Body of pancreas (tissue), 4 donors: ENCODE data around the gene ZDHHC5. TPM values are rescaled to one million over a fixed set of nuclear protein-coding genes. Genes with fewer than 3 reads are reported as not detected.

ENCODE experiments used
- ATAC-seq: fragments of 150-250 bp; one replicate; pipeline ENCODE4 v1.9.1; 2016
- DNase-seq, 4 donors: peaks; one replicate each; pipeline ENCODE4 v3.0.0-alpha.2; 2019
- H3K27ac ChIP-seq, 4 donors: fragments of 200-600 bp; sonication (generic); 1 replicate in 3 of 4; 2 replicates in 1 of 4; pipeline versions ENCODE4 v1.5.1 to v1.6.1; 2016 to 2019; ENCODE audit warnings: mild to moderate bottlenecking in 1 of 4, mixed read lengths in 1 of 4, moderate library complexity in 1 of 4
- H3K27me3 ChIP-seq, 2 donors: fragments of 200-600 bp; sonication (generic); one replicate each; pipeline ENCODE4 v1.6.0; 2016; ENCODE audit warnings: mild to moderate bottlenecking in 1 of 2
- H3K36me3 ChIP-seq, 2 donors: fragments of 200-600 bp; sonication (generic); replicated peaks in 1 of 2; 2 replicates each; pipeline ENCODE4 v1.5.1; 2016; ENCODE audit warnings: low read depth in 2 of 2; ENCODE audit not compliant: insufficient read depth in 1 of 2
- H3K4me1 ChIP-seq: fragments of 200-600 bp; sonication (generic); one replicate; pipeline ENCODE4 v1.6.0; 2016
- H3K4me3 ChIP-seq, 2 donors: fragments of 200-600 bp; sonication (generic); 1 replicate in 1 of 2; 2 replicates in 1 of 2; pipeline ENCODE4 v1.5.1; 2016 to 2019
- H3K9me3 ChIP-seq, 3 donors: fragments of 200-600 bp; sonication (generic); 1 replicate in 2 of 3; 2 replicates in 1 of 3; pipeline ENCODE4 v1.5.1; 2016
- CTCF ChIP-seq, 7 experiments: fragments of 450-650 bp in 4 of 7; fragments of 200-600 bp in 3 of 7; sonication (generic) in 3 of 7; IDR thresholded peaks; one replicate each; pipeline ENCODE4 v1.5.1; 2016 to 2019; ENCODE audit warnings: antibody characterized with exemption in 7 of 7
- POLR2A ChIP-seq, 3 donors: fragments of 450-650 bp; IDR thresholded peaks; one replicate each; pipeline ENCODE4 v1.6.1; 2016; ENCODE audit warnings: antibody characterized with exemption in 3 of 3, mild to moderate bottlenecking in 2 of 3
- WGBS, 2 donors: methylation state at CpG; one replicate each; pipeline ENCODE4 v1.1.5; 2017; 5-methylcytosine and 5-hydroxymethylcytosine counted together
- intact Hi-C: fragments of 100-400 bp; cut with DNase I; formaldehyde crosslinking; loops from one replicate; pipeline ENCODE4 v1.15.1; 2023
- total RNA-seq, 2 donors: library from RNA; depleted of rRNA; stranded (reverse); fragments of >200 nt; gene quantifications; one replicate each; pipeline ENCODE4 v1.1.0, GENCODE V29; 2016

The ZDHHC5 gene
- total RNA-seq, 2 donors from 2014 or later = 17.6 to 48.5 TPM

- no peak for DNase-seq
- WGBS, 2 donors = 38 to 39% methylated on average over 3 of the region's 3 CpGs
- Histone ChIP-seq H3K4me1 (no peaks in the 10 kb centered on the region), H3K4me3 (no peak overlapping the region), H3K27me3 (no peaks in the 10 kb centered on the region), H3K36me3 (no peaks in the 10 kb centered on the region), H3K9me3 (no peaks in the 10 kb centered on the region), H3K27ac (no peak overlapping the region)
- TF ChIP-seq CTCF (IDR thresholded peaks at IDR 0.05) (no peak), POLR2A (IDR thresholded peaks at IDR 0.05) (no peak)
- ATAC-seq = no peak
- intact Hi-C loops = no loop called here
Measured at GRCh38 chr11:57622263-57622662, 45.7 kb upstream of the ZDHHC5 start.

- Histone ChIP-seq H3K4me3 (no peak overlapping the region), H3K36me3 (no peaks in the 10 kb centered on the region), H3K9me3 (no peaks in the 10 kb centered on the region), H3K27ac (no peak overlapping the region), H3K4me1 (no peaks in the 10 kb centered on the region), H3K27me3 (no peaks in the 10 kb centered on the region)
- DNase-seq (no peak), ATAC-seq (no peak)
- intact Hi-C loops = no loop called here
- TF ChIP-seq CTCF (IDR thresholded peaks at IDR 0.05) (no peak), POLR2A (IDR thresholded peaks at IDR 0.05) (no peak)
- 86 to 91% methylated on average over 2 of the region's 2 CpGs for WGBS, 2 donors
Measured at GRCh38 chr11:57624864-57625263, 43.0 kb upstream of the ZDHHC5 start.

- no peaks in the 10 kb centered on the region for H3K4me1 ChIP-seq
- no peaks in the 10 kb centered on the region for H3K27me3 ChIP-seq
- H3K27ac ChIP-seq = no peak overlapping the region
- ATAC-seq = no peak
- DNase-seq = no peak
- H3K9me3 ChIP-seq = no peaks in the 10 kb centered on the region
- H3K36me3 ChIP-seq = no peaks in the 10 kb centered on the region
- WGBS, 2 donors = 78 to 79% methylated on average over 1 of the region's 1 CpG
- TF ChIP-seq POLR2A (IDR thresholded peaks at IDR 0.05) = no peak
- TF ChIP-seq CTCF (IDR thresholded peaks at IDR 0.05) = no peak
- no peak overlapping the region for H3K4me3 ChIP-seq
- intact Hi-C loops = no loop called here
Measured at GRCh38 chr11:57626895-57627294, 41.0 kb upstream of the ZDHHC5 start.

- Histone ChIP-seq H3K27me3 (no peaks in the 10 kb centered on the region), H3K9me3 (no peaks in the 10 kb centered on the region), H3K4me3 (no peak overlapping the region), H3K27ac (no peak overlapping the region), H3K36me3 (no peaks in the 10 kb centered on the region), H3K4me1 (no peaks in the 10 kb centered on the region)
- TF ChIP-seq CTCF (IDR thresholded peaks at IDR 0.05) (no peak), POLR2A (IDR thresholded peaks at IDR 0.05) (no peak)
- intact Hi-C loops = loop anchor here (10.0 kb wide), 1 partner anchor 185 kb away; no protein-coding TSS in a partner anchor
- ATAC-seq = no peak
- 31 to 43% methylated on average over 2 of the region's 2 CpGs for WGBS, 2 donors
- no peak for DNase-seq
Measured at GRCh38 chr11:57630171-57630570, 37.7 kb upstream of the ZDHHC5 start.

- no peak for TF ChIP-seq POLR2A (IDR thresholded peaks at IDR 0.05)
- TF ChIP-seq CTCF (IDR thresholded peaks at IDR 0.05) = no peak
- Histone ChIP-seq H3K4me3 (no peak overlapping the region), H3K27me3 (no peaks in the 10 kb centered on the region), H3K36me3 (no peaks in the 10 kb centered on the region), H3K4me1 (no peaks in the 10 kb centered on the region), H3K9me3 (no peaks in the 10 kb centered on the region), H3K27ac (no peak overlapping the region)
- WGBS, 2 donors = 41 to 52% methylated on average over 5 of the region's 5 CpGs
- DNase-seq = no peak
- intact Hi-C loops = loop anchor here (10.0 kb wide), 1 partner anchor 187 kb away; no protein-coding TSS in a partner anchor
- ATAC-seq = no peak
Measured at GRCh38 chr11:57632116-57632515, 35.8 kb upstream of the ZDHHC5 start.
